Lung (tissue), 12 donors: ENCODE data around the gene RRAGD. TPM values are rescaled to one million over a fixed set of nuclear protein-coding genes. Genes with fewer than 3 reads are reported as not detected.

Experiments
- ATAC-seq: fragments of 200-7000 bp; cut with Tn5 transposase; one replicate; pipeline ENCODE4 v1.9.1; 2020; ENCODE audit warnings: moderate number of reproducible peaks; ENCODE audit not compliant: insufficient read depth, low FRiP score
- DNase-seq, 3 donors: peaks; one replicate each; pipeline ENCODE4 v3.0.0-alpha.2; 2013 to 2017
- H3K27ac ChIP-seq, 2 donors: one replicate each; pipeline ENCODE4 v1.5.1; 2013; ENCODE audit warnings: mild to moderate bottlenecking in 2 of 2, moderate library complexity in 2 of 2, control low read depth in 1 of 2, inconsistent platforms in 1 of 2, low read depth in 1 of 2, low read length in 1 of 2
- H3K27me3 ChIP-seq, 3 donors: one replicate each; pipeline ENCODE4 v1.5.1; 2013; ENCODE audit warnings: low read length in 2 of 3; ENCODE audit not compliant: control insufficient read depth in 3 of 3, insufficient read depth in 3 of 3
- H3K36me3 ChIP-seq, 4 donors: one replicate each; pipeline ENCODE4 v1.5.1; 2013; ENCODE audit warnings: low read length in 4 of 4, mild to moderate bottlenecking in 1 of 4, moderate library complexity in 1 of 4; ENCODE audit not compliant: control insufficient read depth in 4 of 4, insufficient read depth in 4 of 4
- H3K4me1 ChIP-seq, 5 donors: one replicate each; pipeline ENCODE4 v1.5.1; 2013; ENCODE audit warnings: low read length in 5 of 5, mild to moderate bottlenecking in 2 of 5, moderate library complexity in 1 of 5; ENCODE audit not compliant: control insufficient read depth in 5 of 5, insufficient read depth in 5 of 5
- H3K4me3 ChIP-seq: one replicate; pipeline ENCODE4 v1.5.1; 2013; ENCODE audit warnings: mild to moderate bottlenecking, control low read depth, moderate library complexity
- H3K9ac ChIP-seq, 2 donors: one replicate each; pipeline ENCODE4 v1.5.1; 2013; ENCODE audit warnings: low read length in 2 of 2, control low read depth in 1 of 2; ENCODE audit not compliant: insufficient read depth in 1 of 2
- H3K9me3 ChIP-seq, 4 donors: one replicate each; pipeline ENCODE4 v1.5.1; 2013; ENCODE audit warnings: low read length in 3 of 4, mild to moderate bottlenecking in 1 of 4, moderate library complexity in 1 of 4; ENCODE audit not compliant: control insufficient read depth in 4 of 4, insufficient read depth in 3 of 4
- WGBS, 2 donors: extraction: QIAGEN DNeasy Blood & Tissue Kit; methylation state at CpG; one replicate each; pipeline ENCODE4 v1.1.7; 2013; 5-methylcytosine and 5-hydroxymethylcytosine counted together
- polyA plus RNA-seq, 2 donors: library from polyadenylated mRNA; stranded (reverse); fragments of 200-250 nt; gene quantifications; one replicate each; pipeline ENCODE4 v1.2.1, GENCODE V29; 2013
- total RNA-seq, 2 donors: library from RNA; depleted of rRNA in 1 of 2; stranded (reverse); fragments of >200 nt in 1 of 2; gene quantifications; one replicate each; pipeline ENCODE4 v1.2.1, GENCODE V29; 2014 to 2021
- TF ChIP-seq, protein P1 (sequence below): IDR thresholded peaks from 2 replicates; pipeline ENCODE4 v1.5.1; 2012; ENCODE audit warnings: mild to moderate bottlenecking; ENCODE audit errors: control extremely low read depth, extremely low read depth
- donor health status: control.
- donor health status: control.
- donor health status: Bipolar disorder and iron deficiency.
- donor health status: healthy.
- donor health status: DM: yes; HTN: yes; CAD: no.

Gene RRAGD
- total and polyA plus RNA-seq, 4 donors, result 12.7 to 40.2 (median 16.8) TPM

- Histone ChIP-seq H3K36me3 (no peaks in the 10 kb centered on the region), H3K4me1 (peaks cover 0 to 9% (median 0%) of the 10 kb centered on the region in 5 donors), H3K4me3 (peak overlapping the region; percentile 92), H3K9ac (peak overlapping the region in 1 of 2 donors; percentile 55), H3K9me3 (no peaks in the 10 kb centered on the region), H3K27me3 (no peaks in the 10 kb centered on the region), H3K27ac (peak overlapping the region in 1 of 2 donors; percentile 2)
- 2% methylated on average over 62 to 80 of the region's 80 CpGs for WGBS, 2 donors
- ATAC-seq (peak; percentile 24), DNase-seq (peak in 2 of 3 donors; percentile 29 to 61)
- TF ChIP-seq, protein P1, sequence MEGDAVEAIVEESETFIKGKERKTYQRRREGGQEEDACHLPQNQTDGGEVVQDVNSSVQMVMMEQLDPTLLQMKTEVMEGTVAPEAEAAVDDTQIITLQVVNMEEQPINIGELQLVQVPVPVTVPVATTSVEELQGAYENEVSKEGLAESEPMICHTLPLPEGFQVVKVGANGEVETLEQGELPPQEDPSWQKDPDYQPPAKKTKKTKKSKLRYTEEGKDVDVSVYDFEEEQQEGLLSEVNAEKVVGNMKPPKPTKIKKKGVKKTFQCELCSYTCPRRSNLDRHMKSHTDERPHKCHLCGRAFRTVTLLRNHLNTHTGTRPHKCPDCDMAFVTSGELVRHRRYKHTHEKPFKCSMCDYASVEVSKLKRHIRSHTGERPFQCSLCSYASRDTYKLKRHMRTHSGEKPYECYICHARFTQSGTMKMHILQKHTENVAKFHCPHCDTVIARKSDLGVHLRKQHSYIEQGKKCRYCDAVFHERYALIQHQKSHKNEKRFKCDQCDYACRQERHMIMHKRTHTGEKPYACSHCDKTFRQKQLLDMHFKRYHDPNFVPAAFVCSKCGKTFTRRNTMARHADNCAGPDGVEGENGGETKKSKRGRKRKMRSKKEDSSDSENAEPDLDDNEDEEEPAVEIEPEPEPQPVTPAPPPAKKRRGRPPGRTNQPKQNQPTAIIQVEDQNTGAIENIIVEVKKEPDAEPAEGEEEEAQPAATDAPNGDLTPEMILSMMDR, result no peak
Observed at GRCh38 chr6:89433252-89434149, 21.4 kb upstream of the RRAGD start.

- Histone ChIP-seq H3K9me3 (no peaks in the 10 kb centered on the region), H3K27ac (peak within 1 kb of the TSS in 1 of 2 donors; percentile 2), H3K4me3 (peak within 1 kb of the TSS; percentile 92), H3K36me3 (no peaks in the 10 kb centered on the region), H3K9ac (peak within 1 kb of the TSS in 1 of 2 donors; percentile 55), H3K27me3 (no peaks in the 10 kb centered on the region), H3K4me1 (peaks cover 0 to 9% (median 0%) of the 10 kb centered on the region in 5 donors)
- peak; percentile 65 to 76 (median 75) for DNase-seq
- TF ChIP-seq, protein P1, result peak; percentile 84
- peak; percentile 98 for ATAC-seq
- 1% methylated on average over 36 to 38 of the region's 38 CpGs for WGBS, 2 donors
Observed at GRCh38 chr6:89432875-89433251, 20.8 kb upstream of the RRAGD start, which contains the start of gene ANKRD6. Gene ANKRD6 (plus strand): TSS chr6:89433152. CDS start chr6:89566977, 133,825 bp downstream.

GRCh38 chr6:89430201-89430962, 18.3 kb upstream of the RRAGD start:
- Histone ChIP-seq H3K9ac (no peak overlapping the region), H3K27ac (no peak overlapping the region), H3K4me1 (peaks cover 0 to 5% (median 0%) of the 10 kb centered on the region in 5 donors), H3K4me3 (no peak overlapping the region), H3K9me3 (no peaks in the 10 kb centered on the region), H3K27me3 (no peaks in the 10 kb centered on the region), H3K36me3 (no peaks in the 10 kb centered on the region)
- ATAC-seq, result no peak
- DNase-seq, result peak in 1 of 3 donors; percentile 13
- TF ChIP-seq, protein P1, result no peak
- 60 to 75% methylated on average over 7 of the region's 7 CpGs for WGBS, 2 donors
